AG09319 (cell line): ENCODE data around the gene CBLB.

Source experiments
- DNase-seq: peaks from one replicate; pipeline ENCODE4 v3.0.0-alpha.2; 2010; ENCODE audit warnings: low read depth; ENCODE audit errors: extremely low read depth
- CTCF ChIP-seq: IDR thresholded peaks from 2 replicates; pipeline ENCODE4 v1.5.1; 2011; ENCODE audit warnings: low read depth, mild to moderate bottlenecking, inconsistent platforms, low read length, moderate library complexity

CBLB gene

GRCh38 chr3:105868742-105869530 lies at the start of gene CBLB:
TSS of gene CBLB (minus strand) at chr3:105869012. CDS start at chr3:105867577, 1,435 bp downstream.
- no peak for TF ChIP-seq CTCF
- peak; percentile 93 for DNase-seq

- no peak for DNase-seq
- no peak for TF ChIP-seq CTCF
These were observed 48.0 kb upstream of the CBLB start for GRCh38 chr3:105916767-105917166.

- no peak for DNase-seq
- TF ChIP-seq CTCF = no peak
These were observed 46.7 kb upstream of the CBLB start for GRCh38 chr3:105915524-105915923.

- TF ChIP-seq CTCF = no peak
- DNase-seq = no peak
These were observed 44.8 kb upstream of the CBLB start for GRCh38 chr3:105913616-105914015.

GRCh38 chr3:105912891-105913290 lies 44.1 kb upstream of the CBLB start:
- TF ChIP-seq CTCF = no peak
- no peak for DNase-seq

GRCh38 chr3:105911496-105911895 lies 42.7 kb upstream of the CBLB start:
- DNase-seq = no peak
- no peak for TF ChIP-seq CTCF

- no peak for DNase-seq
- TF ChIP-seq CTCF = no peak
These were observed 39.0 kb upstream of the CBLB start for GRCh38 chr3:105907777-105908176.
